OCI-LY1 (cell line): Measurements from ENCODE around the gene CDH13.

Source experiments
- CTCF ChIP-seq: fragments of 200-600 bp; sonication (generic), shearing (Covaris generic); IDR thresholded peaks from 2 replicates; pipeline ENCODE4 v1.5.1; 2017; ENCODE audit warnings: mild to moderate bottlenecking, antibody characterized with exemption, low read length, moderate library complexity, mixed read lengths
- EZH2 ChIP-seq: fragments of 200-600 bp; sonication (generic), shearing (Covaris generic); IDR thresholded peaks from 2 replicates; pipeline ENCODE4 v1.8.0; 2017; ENCODE audit warnings: borderline replicate concordance, mixed run types, mild to moderate bottlenecking, antibody characterized with exemption, low read length, moderate library complexity, mixed read lengths

- TF ChIP-seq EZH2 (no peak), CTCF (no peak)
These were observed 884.1 kb downstream of the CDH13 start for GRCh38 chr16:83510906-83511305.
